ENCODE data around the gene PTPRD. TPM values are rescaled to one million over a fixed set of nuclear protein-coding genes. Genes with fewer than 3 reads are reported as not detected.

The PTPRD gene
- total and polyA plus RNA-seq, 2 experiments from 2014 or later: 11.5 to 58.0 TPM

- TF ChIP-seq CTCF (conservative IDR thresholded peaks at IDR 0.05; ENCODE audit: low read depth in 2 of 2) (no peak), EZH2phosphoT487 (IDR thresholded peaks at IDR 0.05; ENCODE audit: unreplicated experiment) (no peak), STAT1 (IDR thresholded peaks at IDR 0.05; ENCODE audit: unreplicated experiment) (no peak), ETS1 (IDR thresholded peaks at IDR 0.05) (no peak), NANOG (IDR thresholded peaks at IDR 0.05; ENCODE audit: borderline replicate concordance) (no peak)
These were observed 1410.5 kb downstream of the PTPRD start (continued) for GRCh38 chr9:9202276-9202675.

- no peak for ATAC-seq
- Mint-ChIP-seq H3K4me3 (no peak overlapping the region), H3K9me3 (no peaks in the 10 kb centered on the region), H3K27me3 (ENCODE audit: insufficient read depth, low read depth, poor library complexity) (no peaks in the 10 kb centered on the region), H3K36me3 (ENCODE audit: low read depth) (no peaks in the 10 kb centered on the region), H3K4me1 (no peaks in the 10 kb centered on the region), H3K27ac (no peak overlapping the region)
- Histone ChIP-seq H3K36me3 (ENCODE audit: insufficient read depth) (no peaks in the 10 kb centered on the region), H4K20me1 (replicated peaks; ENCODE audit: insufficient read depth) (no peaks in the 10 kb centered on the region), H3F3A (replicated peaks; ENCODE audit: low read depth) (no peaks in the 10 kb centered on the region), H3K27me3 (ENCODE audit: insufficient read depth) (no peaks in the 10 kb centered on the region), H2AFZ (no peak overlapping the region), H3K79me2 (replicated peaks; ENCODE audit: insufficient read depth) (no peaks in the 10 kb centered on the region), H3K27ac (ENCODE audit: low read depth) (no peak overlapping the region), H3K4me2 (no peak overlapping the region), H3K9me2 (ENCODE audit: insufficient read depth) (no peaks in the 10 kb centered on the region), H3K4me1 (ENCODE audit: insufficient read depth) (no peaks in the 10 kb centered on the region), H3K4me3 (no peak overlapping the region)
- no peak for DNase-seq (ENCODE audit: low spot score)
- no peak for TF ChIP-seq ZNF114 (CRISPR knock-in tag; IDR thresholded peaks at IDR 0.05)
- no peak for TF ChIP-seq ETS1 (IDR thresholded peaks at IDR 0.05)
- no peak for TF ChIP-seq ZNF462 (CRISPR knock-in tag; IDR thresholded peaks at IDR 0.05)
- TF ChIP-seq JUNB (IDR thresholded peaks at IDR 0.05; ENCODE audit: unreplicated experiment): no peak
- no peak for TF ChIP-seq EZH2 (IDR thresholded peaks at IDR 0.05; ENCODE audit: low read depth, unreplicated experiment)
- TF ChIP-seq EZH2phosphoT487 (IDR thresholded peaks at IDR 0.05; ENCODE audit: unreplicated experiment): no peak
- TF ChIP-seq POLR2AphosphoS5 (IDR thresholded peaks at IDR 0.05; ENCODE audit: low read depth): no peak
- TF ChIP-seq CREB1 (CRISPR knock-in tag; IDR thresholded peaks at IDR 0.05; ENCODE audit: low read depth): no peak
- no peak for TF ChIP-seq CTCF (conservative IDR thresholded peaks at IDR 0.05; ENCODE audit: low read depth in 2 of 2)
- TF ChIP-seq NANOG (IDR thresholded peaks at IDR 0.05; ENCODE audit: borderline replicate concordance): no peak
- no peak for TF ChIP-seq STAT1 (IDR thresholded peaks at IDR 0.05; ENCODE audit: unreplicated experiment)
These were observed 1426.7 kb downstream of the PTPRD start for GRCh38 chr9:9186086-9186485.
